Endothelial cell (in vitro differentiated cells): Measurements from ENCODE around the gene KCTD15. TPM values are rescaled to one million over a fixed set of nuclear protein-coding genes. Genes with fewer than 3 reads are reported as not detected.
A peak's percentile ranks its signal among the peaks of the same experiment; 100 is the strongest.

ENCODE experiments used
- DNase-seq: peaks from one replicate; pipeline ENCODE4 v3.0.0; 2021; ENCODE audit warnings: low spot score
- H3K27ac Mint-ChIP-seq: one replicate; pipeline ENCODE4 v1.8.0; 2021; ENCODE audit warnings: mixed read lengths, inconsistent platforms; ENCODE audit not compliant: unreplicated experiment
- H3K27me3 Mint-ChIP-seq: one replicate; pipeline ENCODE4 v1.8.0; 2021; ENCODE audit warnings: mild to moderate bottlenecking, moderate library complexity, mixed read lengths, inconsistent platforms; ENCODE audit not compliant: unreplicated experiment
- H3K36me3 Mint-ChIP-seq: one replicate; pipeline ENCODE4 v1.8.0; 2021; ENCODE audit warnings: mild to moderate bottlenecking, low read depth, mixed read lengths, inconsistent platforms; ENCODE audit not compliant: unreplicated experiment
- H3K4me1 Mint-ChIP-seq: one replicate; pipeline ENCODE4 v1.8.0; 2021; ENCODE audit warnings: mild to moderate bottlenecking, mixed read lengths, inconsistent platforms; ENCODE audit not compliant: unreplicated experiment
- H3K4me3 Mint-ChIP-seq: one replicate; pipeline ENCODE4 v1.8.0; 2021; ENCODE audit warnings: mild to moderate bottlenecking, mixed read lengths, inconsistent platforms; ENCODE audit not compliant: unreplicated experiment
- H3K9me3 Mint-ChIP-seq: one replicate; pipeline ENCODE4 v1.8.0; 2021; ENCODE audit warnings: mixed read lengths, inconsistent platforms; ENCODE audit not compliant: unreplicated experiment
- total RNA-seq: library from RNA; stranded (reverse); fragmentation: NEBNext Ultra II Directional; extraction: Animal tissue kit (Norgen Biotek cat#: 25700); gene quantifications from one replicate; pipeline ENCODE4 v1.2.1, GENCODE V29; 2021; ENCODE audit not compliant: unreplicated experiment
- TF ChIP-seq, protein P1 (sequence below): fragments of 200-600 bp; sonication (generic); IDR thresholded peaks from one replicate; pipeline ENCODE4 v1.5.0; 2021; ENCODE audit warnings: antibody characterized with exemption; ENCODE audit not compliant: unreplicated experiment

Gene KCTD15
- total RNA-seq, 1 donor from 2014 or later, result 81.1 TPM

DNA sequence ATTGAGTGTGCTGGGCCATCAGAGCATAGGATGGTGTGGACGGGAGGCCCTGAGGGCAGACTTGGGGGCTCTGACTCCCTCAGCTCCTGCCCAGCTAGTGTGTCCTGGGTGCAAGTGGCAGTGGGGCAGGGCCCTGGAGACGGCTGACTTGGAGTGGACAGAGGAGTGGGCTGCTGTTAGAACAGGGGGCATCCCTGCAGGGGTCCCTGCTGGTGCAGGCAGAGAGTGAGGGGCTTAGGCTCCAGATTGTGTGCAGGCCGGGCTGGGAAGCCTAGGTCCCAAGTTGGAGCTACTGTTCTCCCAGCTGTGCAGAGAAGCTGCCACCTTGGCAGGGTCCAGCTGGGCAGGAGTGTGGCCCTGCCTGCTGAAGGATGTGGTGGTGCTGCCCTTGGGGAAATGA lies 8.6 kb downstream of the KCTD15 start:
- Mint-ChIP-seq H3K36me3 (peaks cover 46% of the 10 kb centered on the region), H3K4me1 (peaks cover 30% of the 10 kb centered on the region), H3K27me3 (peaks cover 11% of the 10 kb centered on the region), H3K27ac (no peak overlapping the region), H3K9me3 (no peaks in the 10 kb centered on the region), H3K4me3 (no peak overlapping the region)
- DNase-seq, result no peak
- TF ChIP-seq, protein P1, sequence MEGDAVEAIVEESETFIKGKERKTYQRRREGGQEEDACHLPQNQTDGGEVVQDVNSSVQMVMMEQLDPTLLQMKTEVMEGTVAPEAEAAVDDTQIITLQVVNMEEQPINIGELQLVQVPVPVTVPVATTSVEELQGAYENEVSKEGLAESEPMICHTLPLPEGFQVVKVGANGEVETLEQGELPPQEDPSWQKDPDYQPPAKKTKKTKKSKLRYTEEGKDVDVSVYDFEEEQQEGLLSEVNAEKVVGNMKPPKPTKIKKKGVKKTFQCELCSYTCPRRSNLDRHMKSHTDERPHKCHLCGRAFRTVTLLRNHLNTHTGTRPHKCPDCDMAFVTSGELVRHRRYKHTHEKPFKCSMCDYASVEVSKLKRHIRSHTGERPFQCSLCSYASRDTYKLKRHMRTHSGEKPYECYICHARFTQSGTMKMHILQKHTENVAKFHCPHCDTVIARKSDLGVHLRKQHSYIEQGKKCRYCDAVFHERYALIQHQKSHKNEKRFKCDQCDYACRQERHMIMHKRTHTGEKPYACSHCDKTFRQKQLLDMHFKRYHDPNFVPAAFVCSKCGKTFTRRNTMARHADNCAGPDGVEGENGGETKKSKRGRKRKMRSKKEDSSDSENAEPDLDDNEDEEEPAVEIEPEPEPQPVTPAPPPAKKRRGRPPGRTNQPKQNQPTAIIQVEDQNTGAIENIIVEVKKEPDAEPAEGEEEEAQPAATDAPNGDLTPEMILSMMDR, result no peak

DNA sequence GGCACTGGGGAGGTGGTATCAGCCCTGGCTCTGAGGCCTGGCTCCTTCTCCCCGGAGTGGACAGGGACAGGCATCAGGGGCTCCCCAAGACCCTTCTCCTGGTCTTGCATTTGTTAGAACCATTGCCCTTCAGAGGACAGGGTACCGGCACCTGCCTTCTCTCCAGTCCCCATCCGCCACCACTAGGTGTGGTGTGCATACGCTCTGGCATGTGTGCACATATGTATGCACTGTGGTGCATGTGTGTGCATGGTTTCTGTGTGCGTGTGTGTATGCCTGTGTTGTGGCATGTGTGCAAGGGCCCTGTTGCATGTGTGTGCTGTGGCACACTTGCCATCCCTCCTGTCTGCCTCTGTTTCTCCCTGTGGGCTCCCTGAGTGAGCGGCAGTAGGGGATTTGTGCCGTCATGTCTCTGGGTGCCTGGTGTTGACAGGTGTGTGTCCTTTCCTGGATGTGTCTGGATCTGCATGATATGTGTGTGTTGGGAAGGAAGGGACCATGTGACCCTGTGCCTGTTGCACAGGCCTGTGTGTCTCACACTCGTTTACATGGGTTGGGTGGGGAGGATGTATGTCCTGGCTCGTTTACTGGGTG lies 9.3 kb downstream of the KCTD15 start:
- Mint-ChIP-seq H3K27me3 (peaks cover 11% of the 10 kb centered on the region), H3K4me1 (peaks cover 28% of the 10 kb centered on the region), H3K27ac (peak overlapping the region; percentile 80), H3K4me3 (peak overlapping the region; percentile 83), H3K9me3 (no peaks in the 10 kb centered on the region), H3K36me3 (peaks cover 44% of the 10 kb centered on the region)
- TF ChIP-seq, protein P1, result no peak
- DNase-seq, result no peak

DNA sequence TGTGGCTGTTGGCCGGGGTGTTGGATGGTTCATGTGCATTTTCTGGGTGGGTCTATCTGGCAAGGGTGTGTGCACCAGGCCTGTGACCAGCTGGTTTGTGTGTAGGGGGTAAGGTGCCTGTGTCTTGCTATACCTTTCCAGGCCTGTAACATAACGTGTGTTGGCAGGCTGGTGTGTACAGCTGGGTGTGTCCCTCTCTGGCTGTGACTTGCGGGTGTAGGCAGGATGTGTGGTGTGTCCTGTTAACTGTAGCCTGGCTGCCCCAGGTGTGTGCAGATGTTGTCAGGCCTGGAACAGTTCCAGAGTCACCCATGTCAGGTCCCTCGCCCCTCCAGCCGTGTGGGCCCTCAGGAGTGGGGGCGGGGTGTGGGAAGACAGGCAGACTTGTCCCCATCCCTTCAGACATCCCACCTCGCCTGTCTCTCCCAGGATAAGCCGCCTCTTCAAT lies 9.8 kb downstream of the KCTD15 start:
- DNase-seq, result no peak
- H3K36me3 Mint-ChIP-seq, result peaks cover 42% of the 10 kb centered on the region
- peak overlapping the region; percentile 83 for H3K4me3 Mint-ChIP-seq
- TF ChIP-seq, protein P1, result no peak
- peak overlapping the region; percentile 80 for H3K27ac Mint-ChIP-seq
- peaks cover 11% of the 10 kb centered on the region for H3K27me3 Mint-ChIP-seq
- no peaks in the 10 kb centered on the region for H3K9me3 Mint-ChIP-seq
- H3K4me1 Mint-ChIP-seq, result peaks cover 28% of the 10 kb centered on the region

DNA sequence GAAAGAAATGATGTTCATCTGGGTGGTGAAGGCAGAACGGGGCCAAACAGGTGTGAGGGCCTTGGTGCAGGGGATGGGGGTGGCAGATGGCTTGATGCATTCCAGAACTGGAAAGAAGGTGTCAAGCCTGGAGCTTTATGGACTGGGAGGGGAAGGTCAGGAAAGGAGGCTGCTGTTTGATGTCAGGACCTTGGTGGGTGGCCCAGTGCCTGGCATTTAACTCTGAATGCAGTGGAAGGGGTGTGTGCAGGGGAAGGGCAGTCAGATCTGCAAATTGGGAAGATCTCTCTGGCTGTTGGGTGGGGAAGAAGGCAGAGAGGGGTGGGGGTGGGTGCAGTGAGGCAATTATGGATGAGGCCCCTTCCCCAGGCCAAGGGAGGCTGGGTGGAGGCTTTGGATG lies 11.7 kb downstream of the KCTD15 start:
- H3K9me3 Mint-ChIP-seq, result no peaks in the 10 kb centered on the region
- TF ChIP-seq, protein P1, result no peak
- no peak overlapping the region for H3K4me3 Mint-ChIP-seq
- peaks cover 14% of the 10 kb centered on the region for H3K4me1 Mint-ChIP-seq
- no peak for DNase-seq
- peak overlapping the region; percentile 4 for H3K27ac Mint-ChIP-seq
- H3K36me3 Mint-ChIP-seq, result peaks cover 47% of the 10 kb centered on the region
- peaks cover 15% of the 10 kb centered on the region for H3K27me3 Mint-ChIP-seq

DNA sequence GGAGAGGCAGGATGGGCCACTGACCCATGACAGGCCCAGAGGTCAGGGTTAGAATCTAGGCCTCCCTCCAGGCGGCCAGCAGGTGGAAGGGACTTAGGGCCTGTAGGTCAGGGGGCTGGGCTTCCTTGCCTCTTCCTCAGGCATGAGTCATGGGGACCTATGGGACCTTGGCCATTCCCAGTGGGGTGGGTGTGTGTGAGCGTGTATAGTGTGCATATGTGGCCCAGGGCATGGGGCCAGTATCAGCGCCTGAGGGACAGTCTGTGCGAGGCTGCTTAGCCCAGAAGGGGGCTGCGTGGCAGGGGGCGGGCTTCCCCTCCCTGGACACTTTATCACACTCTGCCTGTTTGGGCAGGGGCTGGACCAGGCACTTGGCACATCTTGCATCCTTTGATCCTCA lies 13.3 kb downstream of the KCTD15 start:
- H3K27ac Mint-ChIP-seq, result no peak overlapping the region
- no peak for DNase-seq
- peaks cover 13% of the 10 kb centered on the region for H3K4me1 Mint-ChIP-seq
- peaks cover 54% of the 10 kb centered on the region for H3K36me3 Mint-ChIP-seq
- no peaks in the 10 kb centered on the region for H3K9me3 Mint-ChIP-seq
- no peak overlapping the region for H3K4me3 Mint-ChIP-seq
- H3K27me3 Mint-ChIP-seq, result peaks cover 21% of the 10 kb centered on the region
- TF ChIP-seq, protein P1, result no peak
